ENCODE measurements around the gene FBXL3.
"Not testable (repeated sequence)": the region's sequence is repeated elsewhere in the genome, so short reads cannot be mapped to it uniquely, and the experiment has no call there.

The FBXL3 gene

GRCh38 chr13:77026255-77026860, 601 bp downstream of the FBXL3 start:
- peak; percentile 79 for DNase-seq (ENCODE audit: low spot score)

- no peak for DNase-seq (ENCODE audit: low spot score)
Measured at GRCh38 chr13:77022341-77022740, 4.6 kb downstream of the FBXL3 start.

GRCh38 chr13:77019756-77020155, 7.2 kb downstream of the FBXL3 start:
- DNase-seq (ENCODE audit: low spot score) = no peak

GRCh38 chr13:77016888-77017623, 9.9 kb downstream of the FBXL3 start:
- DNase-seq (ENCODE audit: low spot score) = no peak

- DNase-seq (ENCODE audit: low spot score) = no peak
Measured at GRCh38 chr13:77016251-77016812, 10.6 kb downstream of the FBXL3 start.

- no peak for DNase-seq (ENCODE audit: low spot score)
Measured at GRCh38 chr13:77014906-77015685, 11.9 kb downstream of the FBXL3 start.

- DNase-seq (ENCODE audit: low spot score) = no peak
Measured at GRCh38 chr13:77013853-77014542, 13.0 kb downstream of the FBXL3 start.

- DNase-seq (ENCODE audit: low spot score) = not testable (repeated sequence)
Measured at GRCh38 chr13:77009719-77010118, 17.2 kb downstream of the FBXL3 start.

- DNase-seq (ENCODE audit: low spot score) = peak; percentile 30
Measured at GRCh38 chr13:77009011-77009410, 17.9 kb downstream of the FBXL3 start.

- DNase-seq (ENCODE audit: low spot score) = not testable (repeated sequence)
Measured at GRCh38 chr13:77008337-77008736, 18.6 kb downstream of the FBXL3 start.

GRCh38 chr13:77002590-77003190, 24.3 kb downstream of the FBXL3 start:
- no peak for DNase-seq (ENCODE audit: low spot score)

- DNase-seq (ENCODE audit: low spot score) = no peak
Measured at GRCh38 chr13:77001963-77002587, 24.9 kb downstream of the FBXL3 start.

- DNase-seq (ENCODE audit: low spot score) = no peak
Measured at GRCh38 chr13:77001540-77001939, 25.4 kb downstream of the FBXL3 start.

GRCh38 chr13:77000475-77000874, 26.5 kb downstream of the FBXL3 start:
- DNase-seq (ENCODE audit: low spot score) = no peak

GRCh38 chr13:76994281-76994680, 32.7 kb downstream of the FBXL3 start:
- no peak for DNase-seq (ENCODE audit: low spot score)

- DNase-seq (ENCODE audit: low spot score) = no peak
Measured at GRCh38 chr13:76993473-76993872, 33.5 kb downstream of the FBXL3 start.

- no peak for DNase-seq (ENCODE audit: low spot score)
Measured at GRCh38 chr13:76993021-76993420, 33.9 kb downstream of the FBXL3 start.

- peak; percentile 14 for DNase-seq (ENCODE audit: low spot score)
Measured at GRCh38 chr13:76992548-76993001, 34.4 kb downstream of the FBXL3 start.

GRCh38 chr13:76991796-76992547, 35.0 kb downstream of the FBXL3 start, which contains the start of gene CLN5:
TSS of gene CLN5 (plus strand) at chr13:76992081. CDS start at chr13:76992099, 18 bp downstream.
- DNase-seq (ENCODE audit: low spot score) = peak; percentile 94

- peak; percentile 85 for DNase-seq (ENCODE audit: low spot score)
Measured at GRCh38 chr13:76991432-76991795, 35.5 kb downstream of the FBXL3 start.
